HG02852 (cell line): ENCODE results near the gene MDM2.
"Not testable (repeated sequence)": the region's sequence is repeated elsewhere in the genome, so short reads cannot be mapped to it uniquely, and the experiment has no call there.

Source experiments
- ATAC-seq: cut with Tn5 transposase; IDR thresholded peaks from one replicate; pipeline ENCODE4 v1.9.1; 2021; ENCODE audit warnings: mild to moderate bottlenecking, moderate library complexity; ENCODE audit not compliant: unreplicated experiment

Gene MDM2

DNA sequence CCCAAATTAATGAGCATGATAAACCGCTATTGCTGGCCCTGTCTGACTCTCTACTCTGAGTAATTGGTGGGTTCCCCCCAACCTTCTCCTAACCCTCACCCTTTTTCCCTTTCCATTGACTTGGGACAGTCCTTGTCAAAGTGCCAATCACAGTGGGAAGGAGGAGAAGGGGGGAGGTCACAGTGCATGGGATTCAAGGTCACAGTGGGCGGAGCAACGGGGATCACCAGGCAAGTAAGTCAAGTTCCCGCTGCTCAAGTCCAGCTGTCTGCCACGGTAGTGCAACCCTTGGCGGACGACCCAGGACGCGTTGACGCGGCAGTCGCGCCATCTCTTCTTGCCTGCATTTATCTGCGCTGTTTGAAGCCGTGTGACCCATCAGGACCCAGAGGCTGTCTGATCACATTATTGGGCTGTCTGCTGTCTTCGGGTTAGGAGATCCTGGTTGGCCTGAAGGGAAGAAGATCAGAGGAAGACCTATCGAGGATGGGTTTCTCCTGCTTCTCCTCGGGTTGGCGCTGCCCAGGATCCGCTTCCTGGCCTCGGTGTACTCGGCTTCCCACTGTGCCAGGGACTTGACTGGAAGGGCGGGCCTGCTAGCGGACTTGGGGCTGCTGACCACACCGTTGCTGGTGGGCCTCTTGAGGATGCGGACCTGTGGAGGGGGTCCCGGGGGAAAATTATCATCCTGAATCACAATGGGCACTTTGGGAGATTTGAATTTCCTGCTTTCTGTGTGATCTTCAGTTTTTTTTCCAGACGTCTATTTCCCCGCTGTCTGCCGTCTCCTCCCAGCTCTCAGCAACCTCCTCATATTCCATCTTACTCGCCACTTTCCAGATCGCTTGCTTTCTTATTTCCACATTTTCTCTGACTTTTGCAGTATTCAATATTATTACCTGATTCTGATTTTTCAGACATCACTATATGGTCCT is 3.1 kb upstream of the MDM2 start:
- no peak for ATAC-seq

DNA sequence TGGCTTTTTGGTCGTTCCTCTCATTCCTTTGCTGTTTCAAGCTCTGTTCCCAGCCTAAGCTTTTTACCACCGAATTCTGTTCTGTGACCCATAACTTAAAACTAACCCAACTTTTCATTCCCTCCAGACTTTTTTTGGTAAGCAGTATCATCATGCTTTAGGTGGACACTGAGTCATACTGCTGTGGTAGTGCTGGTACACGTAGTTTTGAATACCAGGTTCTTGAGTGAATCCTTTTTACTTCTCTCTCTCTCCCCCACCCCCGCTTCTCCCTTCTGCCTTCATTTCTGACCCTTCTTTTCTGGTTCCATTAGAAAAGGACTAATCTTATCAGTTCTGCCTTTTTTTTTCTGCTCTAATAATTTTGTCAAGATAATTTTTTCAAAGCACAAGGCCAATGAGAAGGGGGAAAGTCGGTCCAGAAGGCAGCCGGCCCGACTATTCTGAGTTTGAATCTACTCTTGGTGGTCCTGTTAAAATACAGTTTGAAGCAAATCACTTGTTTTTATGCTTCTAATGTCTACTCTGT is 2.3 kb upstream of the MDM2 start:
- ATAC-seq, result no peak

DNA sequence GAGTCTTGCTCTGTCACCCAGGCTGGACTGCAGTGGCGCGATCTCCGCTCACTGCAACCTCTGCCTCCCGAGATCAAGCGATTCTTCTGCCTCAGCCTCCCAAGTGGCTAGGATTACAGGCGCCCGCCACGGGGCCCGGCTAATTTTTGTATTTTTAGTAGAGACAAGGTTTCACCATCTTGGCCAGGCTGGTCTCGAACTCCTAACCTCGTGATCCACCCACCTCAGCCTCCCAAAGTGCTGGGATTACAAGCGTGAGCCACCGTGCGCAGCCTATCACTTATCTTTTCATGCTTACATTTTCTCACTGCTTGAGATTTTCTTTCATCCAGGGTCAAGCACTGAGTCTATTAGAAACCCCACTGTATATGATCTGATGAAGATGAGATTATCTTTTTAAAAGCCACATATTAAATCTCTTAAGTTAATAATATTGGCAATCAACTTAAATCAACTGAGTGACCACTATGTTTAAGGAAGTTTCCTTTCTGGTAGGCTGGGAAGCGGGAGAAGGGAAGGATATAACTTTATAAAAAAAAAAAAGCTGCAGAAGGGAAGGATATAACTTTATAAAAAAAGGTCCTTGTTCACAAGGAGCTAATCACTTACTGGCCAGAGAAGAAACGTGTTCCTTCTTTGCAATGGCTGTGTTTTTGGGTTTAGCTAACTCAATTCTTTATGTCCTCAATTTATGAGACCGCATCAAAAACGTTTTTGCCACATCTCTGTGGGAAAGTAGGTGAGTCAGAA is 1.3 kb upstream of the MDM2 start:
- ATAC-seq, result no peak

DNA sequence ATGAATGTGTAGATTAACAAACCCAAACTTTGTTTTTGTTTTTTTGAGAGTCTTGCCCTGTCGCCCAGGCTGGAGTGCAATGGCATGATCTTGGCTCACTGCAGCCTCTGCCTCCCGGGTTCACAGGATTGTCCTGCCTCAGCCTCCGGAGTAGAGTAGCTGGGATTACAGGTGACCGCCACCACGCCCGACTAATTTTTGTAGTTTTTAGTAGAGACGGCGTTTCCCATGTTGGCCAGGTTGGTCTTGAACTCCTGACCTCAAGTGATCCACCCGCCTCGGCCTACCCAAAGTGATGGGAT is 752 bp upstream of the MDM2 start:
- not testable (repeated sequence) for ATAC-seq

DNA sequence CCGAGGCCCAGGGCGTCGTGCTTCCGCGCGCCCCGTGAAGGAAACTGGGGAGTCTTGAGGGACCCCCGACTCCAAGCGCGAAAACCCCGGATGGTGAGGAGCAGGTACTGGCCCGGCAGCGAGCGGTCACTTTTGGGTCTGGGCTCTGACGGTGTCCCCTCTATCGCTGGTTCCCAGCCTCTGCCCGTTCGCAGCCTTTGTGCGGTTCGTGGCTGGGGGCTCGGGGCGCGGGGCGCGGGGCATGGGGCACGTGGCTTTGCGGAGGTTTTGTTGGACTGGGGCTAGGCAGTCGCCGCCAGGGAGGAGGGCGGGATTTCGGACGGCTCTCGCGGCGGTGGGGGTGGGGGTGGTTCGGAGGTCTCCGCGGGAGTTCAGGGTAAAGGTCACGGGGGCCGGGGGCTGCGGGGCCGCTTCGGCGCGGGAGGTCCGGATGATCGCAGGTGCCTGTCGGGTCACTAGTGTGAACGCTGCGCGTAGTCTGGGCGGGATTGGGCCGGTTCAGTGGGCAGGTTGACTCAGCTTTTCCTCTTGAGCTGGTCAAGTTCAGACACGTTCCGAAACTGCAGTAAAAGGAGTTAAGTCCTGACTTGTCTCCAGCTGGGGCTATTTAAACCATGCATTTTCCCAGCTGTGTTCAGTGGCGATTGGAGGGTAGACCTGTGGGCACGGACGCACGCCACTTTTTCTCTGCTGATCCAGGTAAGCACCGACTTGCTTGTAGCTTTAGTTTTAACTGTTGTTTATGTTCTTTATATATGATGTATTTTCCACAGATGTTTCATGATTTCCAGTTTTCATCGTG is 612 bp downstream of the MDM2 start:
- peak; percentile 49 for ATAC-seq

DNA sequence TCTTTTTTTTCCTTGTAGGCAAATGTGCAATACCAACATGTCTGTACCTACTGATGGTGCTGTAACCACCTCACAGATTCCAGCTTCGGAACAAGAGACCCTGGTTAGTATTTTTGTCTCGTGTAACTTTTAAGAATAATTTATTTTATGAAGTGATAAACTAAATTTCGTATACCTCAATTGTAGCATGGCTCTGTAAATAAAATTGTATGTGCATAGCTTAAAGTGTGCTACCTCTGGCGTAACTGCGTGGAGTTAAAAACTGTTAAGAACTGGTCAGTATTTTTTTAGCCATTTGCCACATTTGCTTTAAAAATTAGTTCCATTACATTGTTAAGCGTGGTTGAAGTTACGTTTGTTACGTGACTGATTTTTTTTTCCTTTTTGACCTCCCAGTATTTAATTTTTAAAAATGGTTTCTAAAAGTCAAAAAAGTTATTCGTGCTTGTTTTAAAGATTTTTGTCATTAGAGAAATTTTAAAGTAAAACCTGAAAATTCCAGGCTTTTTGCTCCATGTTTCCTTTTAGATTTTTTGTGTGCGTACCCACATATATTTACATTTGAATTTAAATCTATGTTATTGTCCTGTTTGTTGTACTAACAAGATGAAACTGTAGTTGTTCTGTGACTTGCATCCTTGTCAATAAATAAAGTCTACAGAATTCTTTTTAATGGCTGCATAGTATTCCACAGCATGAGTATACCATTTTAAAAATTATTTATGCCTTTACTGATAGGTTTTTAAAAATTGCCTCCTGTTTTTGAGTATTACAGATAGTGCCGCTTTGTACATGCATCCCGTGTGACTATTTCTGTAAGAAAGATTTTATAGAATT is 1.4 kb downstream of the MDM2 start:
- no peak for ATAC-seq

DNA sequence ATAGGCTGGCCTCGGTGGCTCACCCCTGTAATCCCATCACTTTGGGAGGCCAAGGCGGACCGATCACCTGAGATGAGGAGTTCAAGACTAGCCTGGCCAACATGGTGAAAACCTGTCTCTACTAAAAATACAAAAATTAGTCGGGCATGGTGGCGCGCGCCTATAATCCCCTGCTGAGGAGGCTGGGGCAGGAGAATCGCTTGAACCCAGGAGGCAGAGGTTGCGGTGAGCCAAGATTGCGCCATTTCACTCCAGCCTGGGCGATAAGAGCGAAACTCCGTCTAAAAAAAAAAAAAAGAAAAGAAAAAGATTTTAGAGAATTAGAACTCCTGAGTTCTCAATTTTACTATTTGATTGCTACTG is 2.0 kb downstream of the MDM2 start:
- ATAC-seq, result not testable (repeated sequence)

DNA sequence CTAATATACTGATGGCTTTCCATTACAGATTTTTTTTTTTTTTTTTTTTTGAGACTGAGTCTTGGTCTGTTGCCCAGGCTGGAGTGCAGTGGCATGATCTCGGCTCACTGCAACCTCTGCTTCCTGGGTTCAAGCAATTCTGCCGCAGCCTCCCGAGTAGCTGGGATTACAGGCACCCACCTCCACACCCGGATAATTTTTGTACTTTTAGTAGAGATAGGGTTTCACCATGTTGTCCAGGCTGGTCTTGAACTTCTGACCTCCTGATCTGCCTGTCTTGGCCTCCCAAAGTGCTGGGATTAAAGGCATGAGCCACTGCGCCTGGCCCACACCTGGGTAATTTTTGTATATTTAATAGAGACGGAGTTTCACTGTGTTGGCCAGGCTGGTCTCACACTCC is 3.6 kb downstream of the MDM2 start:
- not testable (repeated sequence) for ATAC-seq

DNA sequence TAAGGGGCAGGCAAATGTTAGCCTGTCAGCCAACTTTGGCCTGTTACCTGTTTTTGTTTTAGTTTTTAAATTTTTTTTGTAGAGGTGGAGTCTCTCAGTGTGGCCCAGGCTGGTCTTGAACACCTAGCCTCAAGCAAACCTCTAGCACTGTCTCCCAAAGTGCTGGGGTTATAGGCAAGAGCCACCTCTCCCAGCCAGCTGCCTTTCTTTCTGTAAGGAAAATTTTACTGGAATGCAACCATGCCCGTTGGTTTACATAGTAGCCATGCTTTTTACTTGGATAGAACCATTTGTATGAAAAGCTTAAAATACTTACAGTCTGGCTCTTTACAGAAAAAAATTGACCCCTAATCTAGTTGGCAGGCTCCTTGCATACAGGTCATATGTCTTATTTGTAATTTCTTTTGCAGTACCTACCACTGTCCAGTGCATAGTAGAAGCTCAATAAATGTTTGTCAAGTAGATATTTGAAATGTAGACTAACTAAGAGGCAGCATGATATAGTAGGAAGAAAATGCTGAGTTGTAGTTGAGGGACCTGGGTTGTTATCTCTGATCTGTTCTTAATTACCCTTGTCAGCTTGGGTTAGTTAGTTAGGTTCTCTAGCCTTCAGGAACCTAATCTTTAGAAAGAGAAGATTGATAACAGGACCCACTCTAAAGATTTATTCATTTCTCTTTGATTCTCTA is 4.7 kb downstream of the MDM2 start:
- ATAC-seq, result no peak

DNA sequence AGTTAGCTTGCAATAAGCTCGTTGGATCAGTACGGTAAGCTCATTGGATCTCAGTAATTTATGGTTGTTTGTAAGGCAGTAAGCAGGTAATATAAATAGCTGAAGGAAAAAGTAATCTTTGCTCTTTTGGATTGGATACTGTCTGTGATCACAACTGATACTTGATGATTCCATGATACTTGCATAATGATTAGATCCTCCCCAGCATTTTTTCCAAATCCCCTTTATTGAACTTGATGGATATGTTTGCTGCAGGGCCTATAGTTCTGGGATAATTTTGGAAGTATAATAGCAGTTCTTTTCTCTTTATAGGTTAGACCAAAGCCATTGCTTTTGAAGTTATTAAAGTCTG is 5.2 kb downstream of the MDM2 start:
- no peak for ATAC-seq

DNA sequence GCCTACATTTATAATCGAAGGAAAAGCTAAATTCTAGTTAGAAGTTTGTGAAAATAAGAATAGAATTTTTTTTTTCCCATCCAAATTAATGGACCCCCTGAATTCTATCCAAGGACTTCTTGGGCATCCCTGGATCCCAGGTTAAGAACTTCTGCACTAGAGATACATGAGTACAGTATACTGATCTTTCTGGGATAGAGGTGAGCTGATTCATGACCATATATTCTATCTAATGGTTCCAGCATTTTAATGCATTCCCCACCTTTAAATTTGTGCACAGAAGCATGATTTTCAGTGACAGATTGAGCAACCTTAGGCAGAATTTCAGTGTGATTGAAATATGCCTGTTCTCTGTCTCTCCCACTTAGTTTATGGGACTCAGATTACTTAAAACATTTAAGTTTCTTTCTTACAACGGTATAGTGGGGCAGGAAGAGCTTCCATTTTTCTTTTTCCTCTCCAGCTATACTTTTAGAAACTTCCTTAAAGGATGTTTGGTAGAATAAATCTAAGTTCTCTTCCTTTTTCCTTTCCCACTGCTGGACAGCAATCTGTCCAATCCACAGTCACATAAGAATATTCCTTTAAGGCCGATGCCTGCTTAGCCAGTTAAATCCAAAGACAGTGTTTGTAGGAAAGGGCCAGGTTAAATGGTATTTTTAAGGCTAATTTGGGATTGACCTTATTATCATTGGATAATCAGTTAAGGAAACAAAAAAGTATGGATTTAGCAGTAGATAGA is 6.7 kb downstream of the MDM2 start:
- no peak for ATAC-seq

DNA sequence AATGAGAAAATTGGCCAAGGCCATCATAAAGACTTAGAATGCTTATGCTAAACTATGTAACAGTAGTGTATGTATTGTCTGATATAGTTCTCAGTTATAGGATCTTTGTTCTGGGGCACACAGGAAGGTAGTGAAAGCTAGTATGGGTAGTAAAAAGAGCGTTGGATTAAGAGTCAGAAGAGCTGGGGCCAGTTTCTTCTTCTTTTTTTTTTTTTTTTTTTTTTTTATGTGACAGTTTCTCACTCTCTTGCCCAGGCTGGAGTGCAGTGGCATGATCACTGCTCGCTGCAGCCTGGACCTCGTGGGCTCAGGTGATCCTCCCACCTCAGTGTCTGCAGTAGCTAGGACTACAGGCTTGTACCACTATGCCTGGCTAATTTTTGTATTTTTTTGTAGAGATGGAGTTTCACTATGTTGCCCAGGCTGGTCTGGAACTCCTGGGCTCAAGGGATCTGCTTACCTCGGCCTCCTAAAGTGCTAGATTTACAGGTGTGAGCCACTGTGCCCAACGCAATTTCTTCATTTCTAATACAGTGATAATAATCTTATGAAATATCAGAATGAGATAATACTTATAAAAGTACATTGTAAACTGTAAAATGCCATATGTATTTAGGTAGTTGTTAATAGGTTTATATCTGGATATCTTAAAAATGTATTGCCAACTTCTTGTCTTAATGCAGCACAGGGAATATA is 7.4 kb downstream of the MDM2 start:
- ATAC-seq, result no peak

DNA sequence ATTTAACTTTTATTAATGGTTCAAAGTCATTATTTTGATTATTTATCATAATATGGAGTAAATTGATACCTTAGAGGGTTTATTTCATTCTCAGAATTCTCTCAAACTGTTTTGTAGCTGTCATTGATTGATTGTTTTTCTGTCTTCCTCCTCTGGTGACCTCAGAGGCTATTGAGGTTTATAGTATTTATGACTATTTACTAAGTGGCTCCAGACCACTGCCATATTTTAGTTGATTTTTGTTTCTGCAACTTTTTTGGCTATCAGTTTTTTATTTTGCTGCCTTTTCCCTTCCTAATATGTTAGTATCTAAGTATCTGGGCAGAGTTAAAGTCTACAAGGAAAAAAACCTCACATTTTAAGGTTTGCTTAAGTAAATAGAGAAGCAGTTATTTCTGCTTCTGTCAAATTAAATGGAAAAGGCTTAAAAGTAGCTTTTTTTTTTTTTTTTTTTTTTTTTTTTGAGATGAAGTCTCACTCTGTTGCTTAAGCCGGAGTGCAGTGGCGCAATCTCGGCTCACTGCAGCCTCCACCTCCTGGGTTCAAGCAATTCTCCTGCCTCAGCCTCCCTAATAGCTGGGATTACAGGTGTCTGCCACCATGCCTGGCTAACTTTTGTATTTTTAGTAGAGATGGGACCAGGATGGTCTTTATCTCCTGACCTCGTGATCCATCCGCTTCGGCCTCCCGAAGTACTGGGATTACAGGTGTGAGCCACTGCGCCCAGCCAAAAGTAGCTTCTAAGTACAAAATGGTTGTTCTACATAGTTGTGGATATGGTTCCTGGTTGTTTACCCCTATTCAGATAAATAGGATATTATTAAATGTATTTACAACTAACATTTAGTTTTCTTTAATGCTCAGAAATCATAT is 8.2 kb downstream of the MDM2 start:
- no peak for ATAC-seq

DNA sequence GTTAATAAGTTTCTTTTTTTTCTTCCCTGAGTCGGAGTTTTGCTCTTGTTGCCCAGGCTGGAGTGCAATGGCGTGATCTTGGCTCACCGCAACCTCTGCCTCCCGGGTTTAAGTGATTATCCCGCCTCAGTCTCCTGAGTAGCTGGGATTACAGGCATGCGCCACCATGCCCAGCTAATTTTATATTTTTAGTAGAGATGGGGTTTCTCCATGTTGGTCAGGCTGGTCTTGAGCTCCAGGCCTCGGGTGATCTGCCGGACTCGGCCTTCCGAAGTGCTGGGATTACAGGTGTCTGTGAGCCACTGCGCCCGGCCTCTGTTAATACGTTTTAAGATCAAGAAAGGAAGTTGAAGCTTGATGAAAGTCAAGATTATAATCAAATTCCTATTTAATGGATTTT is 11.5 kb downstream of the MDM2 start:
- ATAC-seq, result not testable (repeated sequence)

DNA sequence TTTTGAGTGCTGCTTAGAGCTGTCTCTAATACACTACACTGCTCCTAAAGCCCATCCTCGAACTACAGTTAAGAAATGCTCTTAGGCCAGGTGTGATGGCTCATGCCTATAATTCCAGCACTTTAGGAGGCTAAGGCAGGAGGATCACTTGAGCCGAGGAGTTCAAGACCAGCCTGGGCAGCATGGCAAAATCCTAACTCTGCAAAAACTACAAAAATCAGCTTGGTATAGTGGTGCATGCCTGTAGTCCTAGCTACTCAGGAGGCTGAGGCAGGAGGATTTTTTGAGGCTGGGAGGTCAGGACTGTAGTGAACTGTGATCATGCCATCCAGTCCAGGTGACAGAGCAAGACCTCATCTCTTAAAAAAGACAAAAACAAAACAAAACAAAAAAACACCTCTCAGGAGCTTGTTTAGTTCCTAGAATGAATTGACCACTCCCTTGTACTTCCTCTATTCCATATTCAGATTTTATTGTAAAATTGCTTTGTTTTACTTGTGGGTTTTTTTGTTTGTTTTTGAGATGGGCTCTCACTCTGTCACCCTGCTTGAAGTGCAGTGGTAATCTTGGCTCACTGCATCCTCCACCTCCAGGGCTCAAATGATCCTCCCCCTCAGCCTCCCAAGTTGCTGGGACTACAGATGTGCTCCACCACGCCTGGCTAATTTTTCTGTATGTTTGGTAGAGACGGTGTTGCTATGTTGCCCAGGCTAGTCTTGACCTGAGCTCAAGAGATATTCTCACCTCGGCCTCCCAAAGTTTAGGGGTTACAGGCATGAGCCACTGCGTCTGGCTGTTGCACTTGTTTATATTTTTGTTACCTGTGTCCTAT is 13.6 kb downstream of the MDM2 start:
- no peak for ATAC-seq

DNA sequence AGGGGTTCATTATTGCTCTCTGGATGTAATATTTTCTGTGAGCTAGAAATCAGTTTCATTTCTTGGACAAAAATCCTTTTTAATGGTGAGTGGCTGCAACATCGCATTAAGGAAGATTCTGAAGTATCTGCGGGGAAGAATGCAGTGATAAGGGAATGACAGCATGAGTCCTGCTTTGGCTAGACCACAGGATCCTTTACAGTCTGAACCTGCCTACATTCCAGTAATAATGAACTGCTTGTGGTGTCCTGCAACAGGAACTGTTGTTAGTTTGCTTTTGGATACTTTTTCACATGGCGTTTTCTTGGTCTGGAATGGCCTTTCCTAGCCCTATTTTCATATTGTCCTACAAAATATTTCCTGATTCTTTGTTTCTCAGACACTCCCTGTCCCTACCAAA is 15.7 kb downstream of the MDM2 start:
- no peak for ATAC-seq

DNA sequence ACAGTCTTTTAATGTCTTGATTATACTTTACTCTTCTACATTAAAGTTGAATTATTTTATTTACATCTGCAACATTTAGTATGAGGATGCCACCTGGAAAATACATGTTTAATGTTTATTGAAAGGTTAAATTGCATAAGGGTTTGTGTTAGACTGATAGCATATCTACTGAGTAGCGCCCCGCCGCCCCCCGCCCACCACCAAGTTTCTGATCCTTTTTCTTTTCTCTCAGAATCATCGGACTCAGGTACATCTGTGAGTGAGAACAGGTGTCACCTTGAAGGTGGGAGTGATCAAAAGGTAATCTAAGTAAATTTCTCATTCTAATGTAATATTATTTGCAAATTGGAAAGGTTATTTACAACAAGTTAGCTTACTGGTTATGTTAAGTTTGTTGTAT is 16.2 kb downstream of the MDM2 start:
- no peak for ATAC-seq
